HepG2 (cell line): Measurements from ENCODE around the gene RPL36AL. TPM values are rescaled to one million over a fixed set of nuclear protein-coding genes. Genes with fewer than 3 reads are reported as not detected.

ENCODE experiments used
- BCL3 ChIP-seq: sonication (generic); formaldehyde crosslinking; IDR thresholded peaks from 2 replicates; pipeline ENCODE4 v1.5.1; 2020; ENCODE audit warnings: mild to moderate bottlenecking, missing genetic modification reagents, moderate library complexity
- CERS6 ChIP-seq: sonication (generic); formaldehyde crosslinking; IDR thresholded peaks from 2 replicates; pipeline ENCODE4 v1.5.0; 2020; ENCODE audit warnings: missing genetic modification reagents
- FOXP4 ChIP-seq: sonication (generic); formaldehyde crosslinking; IDR thresholded peaks from 2 replicates; pipeline ENCODE4 v1.4.0; 2020; ENCODE audit warnings: missing genetic modification reagents
- HDAC1 ChIP-seq: sonication (generic); formaldehyde crosslinking; IDR thresholded peaks from 2 replicates; pipeline ENCODE4 v1.5.1; 2020; ENCODE audit warnings: mild to moderate bottlenecking, missing genetic modification reagents
- HMG20B ChIP-seq: conservative IDR thresholded peaks from 2 replicates; pipeline ENCODE4 v1.6.1; 2016; ENCODE audit warnings: missing genetic modification reagents, missing compliant biosample characterization
- KAT7 ChIP-seq: IDR thresholded peaks from 2 replicates; pipeline ENCODE4 v1.6.1; 2018; ENCODE audit warnings: borderline replicate concordance, missing compliant biosample characterization
- MEF2D ChIP-seq: sonication (generic); formaldehyde crosslinking; IDR thresholded peaks from 2 replicates; pipeline ENCODE4 v1.5.1; 2020; ENCODE audit warnings: mild to moderate bottlenecking, missing genetic modification reagents
- NAIF1 ChIP-seq: sonication (generic); formaldehyde crosslinking; IDR thresholded peaks from 2 replicates; pipeline ENCODE4 v1.5.0; 2020; ENCODE audit warnings: mild to moderate bottlenecking, missing genetic modification reagents, borderline replicate concordance
- REXO4 ChIP-seq: sonication (generic); formaldehyde crosslinking; IDR thresholded peaks from 2 replicates; pipeline ENCODE4 v1.8.0; 2022; ENCODE audit warnings: missing genetic modification reagents, mild to moderate bottlenecking, borderline replicate concordance
- RFX5 ChIP-seq: IDR thresholded peaks from 2 replicates; pipeline ENCODE4 v1.6.1; 2011; ENCODE audit warnings: low read depth, low read length, improper control_type of control experiment
- SMAD9 ChIP-seq: sonication (generic); formaldehyde crosslinking; IDR thresholded peaks from 2 replicates; pipeline ENCODE4 v1.5.1; 2020; ENCODE audit warnings: mild to moderate bottlenecking, missing genetic modification reagents
- SOX5 ChIP-seq: IDR thresholded peaks from 2 replicates; pipeline ENCODE4 v1.6.1; 2016; ENCODE audit warnings: borderline replicate concordance
- TMF1 ChIP-seq: sonication (generic); formaldehyde crosslinking; IDR thresholded peaks from 2 replicates; pipeline ENCODE4 v1.8.1; 2022; ENCODE audit warnings: low read depth, missing genetic modification reagents
- U2AF2 ChIP-seq: fragments of 200-400 bp; formaldehyde crosslinking; IDR thresholded peaks from 2 replicates; pipeline ENCODE4 v1.6.1; 2017; ENCODE audit warnings: low read depth, mild to moderate bottlenecking, low read length
- ZFP36L2 ChIP-seq: sonication (generic); formaldehyde crosslinking; IDR thresholded peaks from 2 replicates; pipeline ENCODE4 v1.4.0; 2020; ENCODE audit warnings: missing genetic modification reagents
- ZNF280B ChIP-seq: sonication (generic); formaldehyde crosslinking; IDR thresholded peaks from 2 replicates; pipeline ENCODE4 v1.5.0; 2020; ENCODE audit warnings: missing genetic modification reagents, mild to moderate bottlenecking, borderline replicate concordance
- ZNF543 ChIP-seq: sonication (generic); formaldehyde crosslinking; IDR thresholded peaks from 2 replicates; pipeline ENCODE4 v1.4.0; 2020; ENCODE audit warnings: mild to moderate bottlenecking, missing genetic modification reagents
- polyA plus RNA-seq, 8 experiments: library from polyadenylated mRNA; depleted of rRNA in 3 of 8; stranded (reverse) in 7 of 8; unstranded in 1 of 8; fragments of >200 nt; fragmentation: Illumina TruSeq in 4 of 8; extraction: Trizol in 4 of 8; gene quantifications; 2 replicates each; pipeline versions ENCODE4 v1.2.1 to v1.2.3, GENCODE V29; 2011 to 2016; ENCODE audit warnings: low read depth in 4 of 8, missing spikeins in 1 of 8, mixed read lengths in 1 of 8; ENCODE audit not compliant: insufficient read depth in 1 of 8
- total RNA-seq, 5 experiments: library from RNA; depleted of rRNA; stranded (reverse); fragments of >200 nt; fragmentation: Illumina TruSeq; extraction: Trizol; gene quantifications; 2 replicates each; pipeline ENCODE4 v1.2.3, GENCODE V29; 2016; ENCODE audit warnings: low read depth in 1 of 5
- TF ChIP-seq, protein P1 (sequence below): sonication (generic); formaldehyde crosslinking; IDR thresholded peaks from 2 replicates; pipeline ENCODE4 v1.4.0; 2020; ENCODE audit warnings: missing genetic modification reagents, borderline replicate concordance

RPL36AL gene
- total and polyA plus RNA-seq, 2 of the 13 experiments (the other 11 are each of a cell fraction or from before 2014, with no cell fraction given) = 90.0 to 294 TPM

GRCh38 chr14:49598485-49599300 is 21.7 kb downstream of the RPL36AL start, which contains the start of gene LRR1 (continued):
- TF ChIP-seq BCL3 (CRISPR knock-in tag) (peak; percentile 93; the same call in 1 of the 2 replicates), SOX5 (CRISPR knock-in tag) (peak; percentile 44), REXO4 (CRISPR knock-in tag) (no peak), KAT7 (CRISPR knock-in tag) (peak; percentile 77; the same call in 1 of the 2 replicates), ZNF280B (CRISPR knock-in tag) (no peak; the same call in none of the 2 replicates), HDAC1 (CRISPR knock-in tag) (peak; percentile 97), RFX5 (no peak), FOXP4 (CRISPR knock-in tag) (peak; percentile 42; the same call in 1 of the 2 replicates), TMF1 (CRISPR knock-in tag) (peak; percentile 78), HMG20B (CRISPR knock-in tag) (no peak; the same call in 1 of the 2 replicates), ZFP36L2 (no peak), U2AF2 (no peak), CERS6 (CRISPR knock-in tag) (no peak), MEF2D (CRISPR knock-in tag) (peak; percentile 86), ZNF543 (CRISPR knock-in tag) (no peak; the same call in 1 of the 2 replicates), SMAD9 (CRISPR knock-in tag) (no peak; the same call in 1 of the 2 replicates), NAIF1 (CRISPR knock-in tag) (peak; percentile 87; the same call in 1 of the 2 replicates)
- TF ChIP-seq, protein P1, sequence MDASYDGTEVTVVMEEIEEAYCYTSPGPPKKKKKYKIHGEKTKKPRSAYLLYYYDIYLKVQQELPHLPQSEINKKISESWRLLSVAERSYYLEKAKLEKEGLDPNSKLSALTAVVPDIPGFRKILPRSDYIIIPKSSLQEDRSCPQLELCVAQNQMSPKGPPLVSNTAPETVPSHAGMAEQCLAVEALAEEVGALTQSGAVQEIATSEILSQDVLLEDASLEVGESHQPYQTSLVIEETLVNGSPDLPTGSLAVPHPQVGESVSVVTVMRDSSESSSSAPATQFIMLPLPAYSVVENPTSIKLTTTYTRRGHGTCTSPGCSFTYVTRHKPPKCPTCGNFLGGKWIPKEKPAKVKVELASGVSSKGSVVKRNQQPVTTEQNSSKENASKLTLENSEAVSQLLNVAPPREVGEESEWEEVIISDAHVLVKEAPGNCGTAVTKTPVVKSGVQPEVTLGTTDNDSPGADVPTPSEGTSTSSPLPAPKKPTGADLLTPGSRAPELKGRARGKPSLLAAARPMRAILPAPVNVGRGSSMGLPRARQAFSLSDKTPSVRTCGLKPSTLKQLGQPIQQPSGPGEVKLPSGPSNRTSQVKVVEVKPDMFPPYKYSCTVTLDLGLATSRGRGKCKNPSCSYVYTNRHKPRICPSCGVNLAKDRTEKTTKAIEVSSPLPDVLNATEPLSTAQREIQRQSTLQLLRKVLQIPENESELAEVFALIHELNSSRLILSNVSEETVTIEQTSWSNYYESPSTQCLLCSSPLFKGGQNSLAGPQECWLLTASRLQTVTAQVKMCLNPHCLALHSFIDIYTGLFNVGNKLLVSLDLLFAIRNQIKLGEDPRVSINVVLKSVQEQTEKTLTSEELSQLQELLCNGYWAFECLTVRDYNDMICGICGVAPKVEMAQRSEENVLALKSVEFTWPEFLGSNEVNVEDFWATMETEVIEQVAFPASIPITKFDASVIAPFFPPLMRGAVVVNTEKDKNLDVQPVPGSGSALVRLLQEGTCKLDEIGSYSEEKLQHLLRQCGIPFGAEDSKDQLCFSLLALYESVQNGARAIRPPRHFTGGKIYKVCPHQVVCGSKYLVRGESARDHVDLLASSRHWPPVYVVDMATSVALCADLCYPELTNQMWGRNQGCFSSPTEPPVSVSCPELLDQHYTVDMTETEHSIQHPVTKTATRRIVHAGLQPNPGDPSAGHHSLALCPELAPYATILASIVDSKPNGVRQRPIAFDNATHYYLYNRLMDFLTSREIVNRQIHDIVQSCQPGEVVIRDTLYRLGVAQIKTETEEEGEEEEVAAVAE (CRISPR knock-in tag) = no peak; the same call in 1 of the 2 replicates
